ENCODE results near the gene CCDC184.

DNA sequence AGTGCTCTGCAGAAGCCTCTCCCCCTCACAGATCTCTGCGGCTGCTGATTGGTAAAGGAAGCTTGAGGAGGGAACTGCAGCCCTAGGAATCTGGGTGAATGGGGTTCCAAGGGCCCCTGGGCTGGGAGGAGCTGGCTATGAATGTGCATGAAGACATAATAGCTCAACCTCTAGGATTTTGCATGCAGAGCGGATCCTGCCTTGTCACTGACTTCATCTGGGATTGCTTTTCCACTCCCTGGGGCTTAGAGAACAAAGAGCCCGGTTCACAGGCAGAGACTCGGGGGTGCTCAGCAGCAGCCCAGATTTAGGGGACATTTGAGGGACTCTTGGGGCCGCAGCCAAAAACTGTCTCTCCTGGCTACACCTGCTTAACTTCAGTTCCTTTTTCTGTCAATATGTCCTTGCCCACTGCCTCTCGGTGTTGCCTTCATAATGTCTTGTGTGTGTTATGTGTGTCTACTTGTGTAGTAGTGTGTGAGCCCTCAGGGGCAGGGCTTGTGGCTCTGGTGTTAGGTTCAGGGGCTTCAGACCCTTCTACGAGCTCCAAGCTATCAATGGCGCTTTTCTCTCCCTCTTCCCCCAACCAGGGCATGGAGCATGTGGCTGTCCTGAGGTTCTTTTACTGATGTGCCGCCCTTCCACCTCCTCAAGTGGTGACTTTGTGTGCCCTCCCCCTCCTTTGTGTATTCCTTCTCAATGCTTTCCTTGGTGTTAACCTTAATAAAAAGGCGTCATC, 1.9 kb downstream of the CCDC184 start:
- no peak for TF ChIP-seq L3MBTL2 (conservative IDR thresholded peaks at IDR 0.05)
- TF ChIP-seq LEF1 (IDR thresholded peaks at IDR 0.05; ENCODE audit: borderline replicate concordance): no peak
- TF ChIP-seq BHLHE40 (IDR thresholded peaks at IDR 0.05; ENCODE audit: borderline replicate concordance): no peak
- TF ChIP-seq, protein P1, sequence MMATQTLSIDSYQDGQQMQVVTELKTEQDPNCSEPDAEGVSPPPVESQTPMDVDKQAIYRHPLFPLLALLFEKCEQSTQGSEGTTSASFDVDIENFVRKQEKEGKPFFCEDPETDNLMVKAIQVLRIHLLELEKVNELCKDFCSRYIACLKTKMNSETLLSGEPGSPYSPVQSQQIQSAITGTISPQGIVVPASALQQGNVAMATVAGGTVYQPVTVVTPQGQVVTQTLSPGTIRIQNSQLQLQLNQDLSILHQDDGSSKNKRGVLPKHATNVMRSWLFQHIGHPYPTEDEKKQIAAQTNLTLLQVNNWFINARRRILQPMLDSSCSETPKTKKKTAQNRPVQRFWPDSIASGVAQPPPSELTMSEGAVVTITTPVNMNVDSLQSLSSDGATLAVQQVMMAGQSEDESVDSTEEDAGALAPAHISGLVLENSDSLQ (IDR thresholded peaks at IDR 0.05): no peak
- TF ChIP-seq FOXK2 (IDR thresholded peaks at IDR 0.05): no peak
- no peak for TF ChIP-seq SP1 (IDR thresholded peaks at IDR 0.05)
- no peak for TF ChIP-seq ARNT (IDR thresholded peaks at IDR 0.05)
- no peak for TF ChIP-seq TARDBP (IDR thresholded peaks at IDR 0.05)
- TF ChIP-seq SUZ12 (IDR thresholded peaks at IDR 0.05): no peak
- TF ChIP-seq ELF4 (IDR thresholded peaks at IDR 0.05): no peak
- TF ChIP-seq HDGF (IDR thresholded peaks at IDR 0.05; ENCODE audit: borderline replicate concordance): no peak
- TF ChIP-seq FOXA1 (IDR thresholded peaks at IDR 0.05): no peak
